HepG2 (cell line): ENCODE measurements around the gene UAP1L1. TPM values are rescaled to one million over a fixed set of nuclear protein-coding genes. Genes with fewer than 3 reads are reported as not detected.

Source experiments
- ATF6 ChIP-seq: sonication (generic); formaldehyde crosslinking; conservative IDR thresholded peaks from 2 replicates; pipeline ENCODE4 v1.4.0; 2020; ENCODE audit warnings: missing genetic modification reagents
- GABPB1 ChIP-seq: IDR thresholded peaks from 2 replicates; pipeline ENCODE4 v1.6.1; 2016; ENCODE audit warnings: mild to moderate bottlenecking, missing genetic modification reagents, moderate library complexity, missing compliant biosample characterization
- GTF3A ChIP-seq: sonication (generic); formaldehyde crosslinking; conservative IDR thresholded peaks from 2 replicates; pipeline ENCODE4 v1.4.0; 2020; ENCODE audit warnings: mild to moderate bottlenecking, missing genetic modification reagents
- HMGXB4 ChIP-seq, 2 experiments: sonication (generic) in 1 of 2; formaldehyde crosslinking in 1 of 2; IDR thresholded peaks; 2 replicates each; pipeline versions ENCODE4 v1.4.0 to v1.6.1; 2018 to 2020; ENCODE audit warnings: missing genetic modification reagents in 2 of 2, borderline replicate concordance in 1 of 2, low read depth in 1 of 2, mild to moderate bottlenecking in 1 of 2, missing biosample characterization in 1 of 2
- KDM5B ChIP-seq: sonication (generic); formaldehyde crosslinking; IDR thresholded peaks from 2 replicates; pipeline ENCODE4 v1.4.0; 2020; ENCODE audit warnings: missing genetic modification reagents, mild to moderate bottlenecking, borderline replicate concordance
- PATZ1 ChIP-seq: sonication (generic); formaldehyde crosslinking; IDR thresholded peaks from 2 replicates; pipeline ENCODE4 v1.4.0; 2020; ENCODE audit warnings: missing genetic modification reagents
- SP1 ChIP-seq, 2 experiments: fragments of 450-650 bp in 1 of 2; sonication (generic) in 1 of 2; formaldehyde crosslinking in 1 of 2; IDR thresholded peaks; 2 replicates each; pipeline versions ENCODE4 v1.4.0 to v1.6.1; 2016 to 2020; ENCODE audit warnings: missing genetic modification reagents in 1 of 2
- STAG1 ChIP-seq: sonication (generic); formaldehyde crosslinking; IDR thresholded peaks from 2 replicates; pipeline ENCODE4 v1.4.0; 2020; ENCODE audit warnings: missing genetic modification reagents
- TFAP4 ChIP-seq: sonication (generic); IDR thresholded peaks from 2 replicates; pipeline ENCODE4 v1.6.1; 2016; ENCODE audit warnings: low read depth, borderline replicate concordance
- ZBTB38 ChIP-seq: sonication (generic); formaldehyde crosslinking; IDR thresholded peaks from 2 replicates; pipeline ENCODE4 v1.5.1; 2020; ENCODE audit warnings: mild to moderate bottlenecking, missing genetic modification reagents
- ZBTB39 ChIP-seq: sonication (generic); formaldehyde crosslinking; IDR thresholded peaks from 2 replicates; pipeline ENCODE4 v1.5.0; 2020; ENCODE audit warnings: missing genetic modification reagents
- ZC3H13 ChIP-seq: sonication (generic); formaldehyde crosslinking; IDR thresholded peaks from 2 replicates; pipeline ENCODE4 v1.8.1; 2023; ENCODE audit warnings: mild to moderate bottlenecking, missing genetic modification reagents, moderate library complexity
- ZIK1 ChIP-seq: sonication (generic); formaldehyde crosslinking; IDR thresholded peaks from 2 replicates; pipeline ENCODE4 v1.5.0; 2020; ENCODE audit warnings: mild to moderate bottlenecking, low read depth, missing genetic modification reagents, borderline replicate concordance
- ZNF292 ChIP-seq: sonication (generic); formaldehyde crosslinking; IDR thresholded peaks from 2 replicates; pipeline ENCODE4 v1.8.1; 2022; ENCODE audit warnings: mild to moderate bottlenecking, low read depth, missing genetic modification reagents, borderline replicate concordance
- ZNF501 ChIP-seq: sonication (generic); formaldehyde crosslinking; IDR thresholded peaks from 2 replicates; pipeline ENCODE4 v1.5.1; 2020; ENCODE audit warnings: mild to moderate bottlenecking, moderate library complexity, missing genetic modification reagents
- ZNF598 ChIP-seq: sonication (generic); formaldehyde crosslinking; IDR thresholded peaks from 2 replicates; pipeline ENCODE4 v1.5.1; 2020; ENCODE audit warnings: mild to moderate bottlenecking, missing genetic modification reagents, borderline replicate concordance
- ZNF747 ChIP-seq: sonication (generic); formaldehyde crosslinking; IDR thresholded peaks from 2 replicates; pipeline ENCODE4 v1.8.1; 2023; ENCODE audit warnings: missing genetic modification reagents, mild to moderate bottlenecking, borderline replicate concordance
- ZSCAN31 ChIP-seq: sonication (generic); formaldehyde crosslinking; IDR thresholded peaks from 2 replicates; pipeline ENCODE4 v1.5.0; 2020; ENCODE audit warnings: low read depth, mild to moderate bottlenecking, missing genetic modification reagents
- polyA plus RNA-seq, 8 experiments: library from polyadenylated mRNA; depleted of rRNA in 3 of 8; stranded (reverse) in 7 of 8; unstranded in 1 of 8; fragments of >200 nt; fragmentation: Illumina TruSeq in 4 of 8; extraction: Trizol in 4 of 8; gene quantifications; 2 replicates each; pipeline versions ENCODE4 v1.2.1 to v1.2.3, GENCODE V29; 2011 to 2016; ENCODE audit warnings: low read depth in 4 of 8, missing spikeins in 1 of 8, mixed read lengths in 1 of 8; ENCODE audit not compliant: insufficient read depth in 1 of 8
- total RNA-seq, 5 experiments: library from RNA; depleted of rRNA; stranded (reverse); fragments of >200 nt; fragmentation: Illumina TruSeq; extraction: Trizol; gene quantifications; 2 replicates each; pipeline ENCODE4 v1.2.3, GENCODE V29; 2016; ENCODE audit warnings: low read depth in 1 of 5

The UAP1L1 gene
- total and polyA plus RNA-seq, 2 of the 13 experiments (the other 11 are each of a cell fraction or from before 2014, with no cell fraction given) = 5.4 to 6.4 TPM

GRCh38 chr9:137034709-137035506 lies 42.4 kb upstream of the UAP1L1 start (continued):
- TF ChIP-seq PATZ1 (peak; percentile 60), ZNF292 (CRISPR knock-in tag) (no peak), ZNF598 (peak; percentile 74; the same call in 1 of the 2 replicates), HMGXB4 (CRISPR knock-in tag; IDR thresholded peaks at IDR 0.05; ENCODE audit: borderline replicate concordance in 1 of 2, low read depth in 1 of 2) (peak; percentile 43 to 78; a peak in 1 of 4 replicates), ZBTB39 (CRISPR knock-in tag) (no peak), ZIK1 (CRISPR knock-in tag) (no peak), ATF6 (CRISPR knock-in tag) (no peak), ZBTB38 (CRISPR knock-in tag) (peak; percentile 34; the same call in 1 of the 2 replicates), SP1 (IDR thresholded peaks at IDR 0.05) (no peak), SP1 (CRISPR knock-in tag; IDR thresholded peaks at IDR 0.05) (0 out of 2 replicates have a peak, but pooled peaks have one; percentile 5), ZNF747 (CRISPR knock-in tag) (peak; percentile 57; the same call in 1 of the 2 replicates), ZNF501 (CRISPR knock-in tag) (peak; percentile 41; the same call in 1 of the 2 replicates), KDM5B (CRISPR knock-in tag) (peak; percentile 53; the same call in 1 of the 2 replicates), STAG1 (CRISPR knock-in tag) (peak; percentile 96), TFAP4 (0 out of 2 replicates have a peak, but pooled peaks have one; percentile 13), ZSCAN31 (peak; percentile 47; the same call in 1 of the 2 replicates), GTF3A (CRISPR knock-in tag) (no peak), GABPB1 (peak; percentile 38; the same call in 1 of the 2 replicates), ZC3H13 (CRISPR knock-in tag) (no peak)
